Nephron progenitor cell (in vitro differentiated cells): Measurements from ENCODE around the gene FGGY.
A peak's percentile ranks its signal among the peaks of the same experiment; 100 is the strongest.

Experiments used
- DNase-seq: peaks from one replicate; pipeline ENCODE4 v3.0.0; 2021
- H3K27ac Mint-ChIP-seq: 2 replicates; pipeline ENCODE4 v1.8.0; 2021; ENCODE audit warnings: mild to moderate bottlenecking, moderate library complexity, mixed read lengths
- H3K27me3 Mint-ChIP-seq: 2 replicates; pipeline ENCODE4 v1.8.0; 2021; ENCODE audit warnings: mild to moderate bottlenecking, low read depth, mixed read lengths; ENCODE audit not compliant: poor library complexity
- H3K36me3 Mint-ChIP-seq: 2 replicates; pipeline ENCODE4 v1.8.0; 2021; ENCODE audit warnings: low read depth, mixed read lengths
- H3K4me1 Mint-ChIP-seq: 2 replicates; pipeline ENCODE4 v1.8.0; 2021; ENCODE audit warnings: mixed read lengths
- H3K4me3 Mint-ChIP-seq: 2 replicates; pipeline ENCODE4 v1.8.0; 2021; ENCODE audit warnings: mild to moderate bottlenecking, moderate library complexity, mixed read lengths
- H3K9me3 Mint-ChIP-seq: 2 replicates; pipeline ENCODE4 v1.8.0; 2021; ENCODE audit warnings: mild to moderate bottlenecking, moderate library complexity, mixed read lengths
- TF ChIP-seq, protein P1 (sequence below): fragments of 200-600 bp; sonication (generic); IDR thresholded peaks from 2 replicates; pipeline ENCODE4 v1.5.0; 2021; ENCODE audit warnings: antibody characterized with exemption

Gene FGGY

DNA sequence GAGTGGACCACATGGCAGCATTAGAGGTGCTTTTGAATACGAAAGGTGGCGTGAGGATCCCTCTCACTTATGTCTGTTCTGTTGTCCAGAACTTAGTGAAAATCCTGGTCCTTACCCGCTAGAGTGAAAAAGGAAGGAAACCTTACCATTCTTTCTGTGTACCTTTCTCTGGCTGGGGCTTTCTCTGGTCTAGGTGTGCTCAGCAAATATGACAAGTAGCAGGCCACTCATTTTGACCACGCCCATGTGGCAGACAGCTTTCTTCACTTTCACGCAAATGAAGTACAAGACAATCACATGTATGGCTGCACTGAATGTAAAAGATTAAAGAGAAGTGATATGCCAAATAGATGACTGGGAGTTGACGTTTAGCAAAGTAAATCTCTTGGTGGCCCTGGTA lies 131.9 kb downstream of the FGGY start:
- Mint-ChIP-seq H3K27me3 (no peaks in the 10 kb centered on the region), H3K9me3 (no peaks in the 10 kb centered on the region), H3K36me3 (no peaks in the 10 kb centered on the region), H3K4me3 (no peak overlapping the region), H3K27ac (no peak overlapping the region), H3K4me1 (peaks cover 26% of the 10 kb centered on the region)
- DNase-seq, result no peak
- TF ChIP-seq, protein P1, sequence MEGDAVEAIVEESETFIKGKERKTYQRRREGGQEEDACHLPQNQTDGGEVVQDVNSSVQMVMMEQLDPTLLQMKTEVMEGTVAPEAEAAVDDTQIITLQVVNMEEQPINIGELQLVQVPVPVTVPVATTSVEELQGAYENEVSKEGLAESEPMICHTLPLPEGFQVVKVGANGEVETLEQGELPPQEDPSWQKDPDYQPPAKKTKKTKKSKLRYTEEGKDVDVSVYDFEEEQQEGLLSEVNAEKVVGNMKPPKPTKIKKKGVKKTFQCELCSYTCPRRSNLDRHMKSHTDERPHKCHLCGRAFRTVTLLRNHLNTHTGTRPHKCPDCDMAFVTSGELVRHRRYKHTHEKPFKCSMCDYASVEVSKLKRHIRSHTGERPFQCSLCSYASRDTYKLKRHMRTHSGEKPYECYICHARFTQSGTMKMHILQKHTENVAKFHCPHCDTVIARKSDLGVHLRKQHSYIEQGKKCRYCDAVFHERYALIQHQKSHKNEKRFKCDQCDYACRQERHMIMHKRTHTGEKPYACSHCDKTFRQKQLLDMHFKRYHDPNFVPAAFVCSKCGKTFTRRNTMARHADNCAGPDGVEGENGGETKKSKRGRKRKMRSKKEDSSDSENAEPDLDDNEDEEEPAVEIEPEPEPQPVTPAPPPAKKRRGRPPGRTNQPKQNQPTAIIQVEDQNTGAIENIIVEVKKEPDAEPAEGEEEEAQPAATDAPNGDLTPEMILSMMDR, result no peak

DNA sequence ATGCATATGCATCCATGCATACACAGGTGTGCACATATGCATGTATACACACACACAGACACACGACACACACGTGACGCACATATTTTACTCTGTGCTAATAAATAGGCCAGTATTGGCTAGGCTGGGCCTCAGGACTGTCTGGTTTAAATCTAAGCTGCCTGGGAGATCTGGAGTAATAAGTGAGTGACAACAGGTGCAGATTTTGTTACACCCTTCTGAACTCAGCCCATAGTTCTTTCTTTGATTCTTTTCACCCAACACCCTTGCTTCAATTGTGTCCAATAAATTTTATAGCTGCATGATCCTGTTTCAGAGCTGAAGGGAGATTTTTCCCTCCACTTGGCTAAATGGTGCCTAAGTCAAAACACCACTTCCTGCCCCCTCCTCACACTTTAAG lies 132.8 kb downstream of the FGGY start:
- TF ChIP-seq, protein P1, result no peak
- Mint-ChIP-seq H3K9me3 (no peaks in the 10 kb centered on the region), H3K27ac (no peak overlapping the region), H3K4me1 (peaks cover 34% of the 10 kb centered on the region), H3K36me3 (no peaks in the 10 kb centered on the region), H3K27me3 (no peaks in the 10 kb centered on the region), H3K4me3 (no peak overlapping the region)
- no peak for DNase-seq

DNA sequence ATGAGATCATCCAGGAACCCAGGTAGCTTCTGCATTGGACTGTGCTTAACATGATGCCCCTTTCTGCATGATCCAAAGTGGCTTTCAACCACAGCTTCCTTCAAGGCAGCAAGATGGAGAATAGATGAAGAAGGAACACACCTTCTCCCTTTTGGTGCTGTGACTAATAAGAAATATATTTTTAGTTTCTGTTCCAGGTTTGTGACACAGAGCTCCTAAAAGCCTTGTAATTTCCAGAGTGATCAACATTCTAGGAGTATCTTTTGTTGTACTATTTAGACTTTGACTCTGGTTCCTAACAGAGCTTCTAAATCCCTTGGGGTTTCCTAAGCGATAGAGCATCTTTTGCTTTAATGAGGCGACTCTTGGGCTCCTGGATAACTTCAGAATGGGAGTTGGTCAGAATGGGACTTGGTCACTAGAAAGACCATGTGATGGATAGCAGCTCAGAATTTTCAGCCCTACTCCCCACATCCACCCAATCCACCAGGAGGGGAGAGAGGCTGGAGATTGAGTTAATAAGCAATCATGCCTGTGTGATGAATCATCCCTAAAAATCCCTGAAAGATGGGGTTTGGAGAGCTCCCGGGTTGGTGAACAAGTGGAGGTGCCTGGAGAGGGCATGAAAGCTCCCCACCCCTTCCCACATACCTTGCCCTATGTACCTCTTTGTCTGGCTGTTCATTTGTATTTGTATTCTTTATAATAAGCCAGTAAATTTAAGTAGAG lies 134.8 kb downstream of the FGGY start:
- H3K4me1 Mint-ChIP-seq, result peaks cover 51% of the 10 kb centered on the region
- TF ChIP-seq, protein P1, result no peak
- no peaks in the 10 kb centered on the region for H3K36me3 Mint-ChIP-seq
- no peak for DNase-seq
- no peak overlapping the region for H3K27ac Mint-ChIP-seq
- no peaks in the 10 kb centered on the region for H3K9me3 Mint-ChIP-seq
- no peak overlapping the region for H3K4me3 Mint-ChIP-seq
- H3K27me3 Mint-ChIP-seq, result no peaks in the 10 kb centered on the region

DNA sequence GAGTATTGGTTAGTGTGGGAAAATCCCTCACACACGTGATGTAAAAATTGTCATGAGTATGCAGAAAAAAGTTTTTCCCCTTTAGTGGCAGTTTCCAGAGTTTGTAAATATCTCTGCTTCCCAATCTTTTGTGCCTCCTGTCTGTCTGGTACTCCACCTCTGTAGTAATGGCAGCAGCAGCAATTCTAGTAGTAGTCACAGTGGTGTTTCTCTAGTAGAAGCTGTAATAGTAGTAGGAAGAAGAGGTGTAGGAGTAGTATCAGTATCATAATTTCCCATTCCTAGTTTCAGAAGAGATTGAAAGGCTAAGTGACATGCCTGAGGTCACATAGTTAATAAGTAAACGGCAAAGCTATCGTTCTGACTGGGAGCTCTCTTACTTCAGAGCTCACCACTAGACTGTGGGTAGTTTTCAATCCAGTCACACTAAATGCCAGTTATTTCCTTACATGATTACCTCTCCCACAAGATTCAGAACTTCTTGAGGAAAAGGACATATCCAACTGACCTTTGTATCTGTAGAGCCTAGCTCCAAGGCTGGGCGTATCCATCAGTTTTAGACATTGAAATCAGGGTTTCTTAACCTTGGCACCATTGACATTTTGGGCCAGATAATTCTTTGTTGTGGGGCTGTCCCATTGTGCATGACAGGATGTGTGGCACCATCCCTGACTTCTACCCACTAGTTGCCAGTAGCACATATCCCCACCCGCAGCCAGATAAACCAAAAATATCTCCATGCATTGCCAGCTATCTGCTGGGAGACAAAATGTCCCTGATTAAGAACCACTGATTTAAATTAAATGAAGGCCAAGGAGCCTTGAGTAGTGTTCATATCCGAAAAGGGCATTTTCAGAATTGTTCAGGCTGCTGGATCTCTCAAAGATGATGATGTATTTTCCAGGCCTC lies 135.9 kb downstream of the FGGY start:
- H3K4me3 Mint-ChIP-seq, result no peak overlapping the region
- no peaks in the 10 kb centered on the region for H3K9me3 Mint-ChIP-seq
- H3K4me1 Mint-ChIP-seq, result peaks cover 51% of the 10 kb centered on the region
- TF ChIP-seq, protein P1, result no peak
- DNase-seq, result no peak
- H3K27ac Mint-ChIP-seq, result peak overlapping the region; percentile 15
- no peaks in the 10 kb centered on the region for H3K36me3 Mint-ChIP-seq
- no peaks in the 10 kb centered on the region for H3K27me3 Mint-ChIP-seq

DNA sequence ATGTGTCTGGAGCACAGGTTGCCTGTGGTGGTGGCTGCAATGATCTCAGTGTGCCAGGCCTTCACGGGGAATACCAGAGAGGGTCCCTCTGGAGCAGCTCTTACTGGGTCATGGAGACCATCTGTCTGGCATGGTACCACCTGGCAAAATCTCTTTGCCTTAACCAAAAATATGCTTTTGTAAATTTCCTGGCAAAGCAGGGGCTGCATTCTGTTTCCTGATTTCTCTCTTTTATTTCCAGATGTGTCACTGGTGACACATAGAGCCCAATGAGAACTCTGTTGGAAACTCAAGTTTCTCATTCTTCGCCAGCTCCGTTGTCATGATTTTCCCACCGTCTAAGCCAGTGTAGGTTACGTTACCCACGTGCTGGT lies 136.5 kb downstream of the FGGY start:
- TF ChIP-seq, protein P1, result no peak
- no peaks in the 10 kb centered on the region for H3K27me3 Mint-ChIP-seq
- H3K27ac Mint-ChIP-seq, result no peak overlapping the region
- H3K4me3 Mint-ChIP-seq, result no peak overlapping the region
- H3K4me1 Mint-ChIP-seq, result peaks cover 57% of the 10 kb centered on the region
- no peak for DNase-seq
- H3K36me3 Mint-ChIP-seq, result no peaks in the 10 kb centered on the region
- H3K9me3 Mint-ChIP-seq, result no peaks in the 10 kb centered on the region
